H1 (cell line): Measurements from ENCODE around the gene RUFY4. TPM values are rescaled to one million over a fixed set of nuclear protein-coding genes. Genes with fewer than 3 reads are reported as not detected.

Source experiments
- CTCF ChIA-PET: fragments of 300-600 bp; sonication (Branson Sonifier 250); formaldehyde crosslinking; loops from one replicate; lab custom pipeline; 2021; ENCODE audit not compliant: partially characterized antibody; lab: Charles Lee
- POLR2A ChIA-PET: fragments of 300-600 bp; sonication (Branson Sonifier 250); formaldehyde crosslinking; loops from one replicate; lab custom pipeline; 2021; ENCODE audit warnings: inconsistent platforms; ENCODE audit not compliant: partially characterized antibody; lab: Charles Lee
- DNase-seq, 2 experiments: peaks; one replicate each; pipeline versions ENCODE4 v3.0.0 to v3.0.0-alpha.2; 2010 to 2022; ENCODE audit warnings: low spot score in 2 of 2, low read depth in 1 of 2, mixed read lengths in 1 of 2
- FAIRE-seq: peaks from 2 replicates; lab custom pipeline; 2011; peaks lifted over from hg19 to GRCh38; lab: Jason Lieb, UNC
- H2AFZ ChIP-seq: 2 replicates; pipeline ENCODE4 v1.8.1; 2012; ENCODE audit warnings: low read length, inconsistent platforms
- H2AK5ac ChIP-seq: 2 replicates; pipeline ENCODE4 v1.6.1; 2013; ENCODE audit warnings: low read depth, low read length
- H2BK120ac ChIP-seq: replicated peaks from 2 replicates; pipeline ENCODE3; 2013; ENCODE audit warnings: low read depth, low read length, inconsistent platforms
- H2BK12ac ChIP-seq: 2 replicates; pipeline ENCODE4 v1.6.1; 2013; ENCODE audit warnings: low read depth, low read length
- H2BK15ac ChIP-seq: 2 replicates; pipeline ENCODE4 v1.6.1; 2013; ENCODE audit warnings: low read length
- H2BK20ac ChIP-seq: 2 replicates; pipeline ENCODE4 v1.6.1; 2013; ENCODE audit warnings: low read length
- H2BK5ac ChIP-seq: 2 replicates; pipeline ENCODE4 v1.6.1; 2013; ENCODE audit warnings: low read depth, low read length
- H3K14ac ChIP-seq: 2 replicates; pipeline ENCODE4 v1.6.1; 2013; ENCODE audit warnings: inconsistent platforms; ENCODE audit not compliant: insufficient read length
- H3K18ac ChIP-seq: 2 replicates; pipeline ENCODE4 v1.6.1; 2013; ENCODE audit warnings: low read length; ENCODE audit errors: extremely low read depth
- H3K23ac ChIP-seq: 2 replicates; pipeline ENCODE4 v1.6.1; 2013; ENCODE audit warnings: inconsistent platforms; ENCODE audit not compliant: insufficient read length
- H3K23me2 ChIP-seq: 2 replicates; pipeline ENCODE4 v1.6.1; 2013; ENCODE audit warnings: low read depth, low read length
- H3K27ac ChIP-seq: 2 replicates; pipeline ENCODE4 v1.6.1; 2011; ENCODE audit warnings: low read depth, low read length, inconsistent platforms
- H3K27me3 ChIP-seq, 4 experiments: replicated peaks in 1 of 4; 1 replicate in 1 of 4; 2 replicates in 3 of 4; pipeline versions ENCODE4 v1.6.1 to v1.8.1; 2011 to 2013; ENCODE audit warnings: low read length in 3 of 4, mild to moderate bottlenecking in 3 of 4, inconsistent platforms in 2 of 4, mixed read lengths in 2 of 4, moderate library complexity in 1 of 4; ENCODE audit not compliant: control insufficient read depth in 3 of 4, insufficient read depth in 3 of 4; ENCODE audit errors: extremely low read depth in 1 of 4
- H3K36me3 ChIP-seq, 4 experiments: 2 replicates each; pipeline versions ENCODE4 v1.6.1 to v1.8.1; 2011 to 2013; ENCODE audit warnings: mild to moderate bottlenecking in 4 of 4, low read length in 3 of 4, moderate library complexity in 2 of 4, control low read depth in 1 of 4, inconsistent platforms in 1 of 4; ENCODE audit not compliant: insufficient read depth in 4 of 4, control insufficient read depth in 2 of 4
- H3K4ac ChIP-seq: replicated peaks from 2 replicates; pipeline ENCODE3; 2013; ENCODE audit warnings: low read length, low read depth, mixed read lengths, inconsistent platforms; ENCODE audit not compliant: insufficient read length
- H3K4me1 ChIP-seq, 4 experiments: replicated peaks in 1 of 4; 1 replicate in 1 of 4; 2 replicates in 3 of 4; pipeline versions ENCODE4 v1.6.1 to v1.8.1; 2011 to 2013; ENCODE audit warnings: low read length in 3 of 4, inconsistent platforms in 2 of 4, mixed read lengths in 1 of 4; ENCODE audit not compliant: insufficient read depth in 4 of 4, control insufficient read depth in 3 of 4
- H3K4me2 ChIP-seq, 2 experiments: 2 replicates each; pipeline versions ENCODE4 v1.6.1 to v1.8.1; 2011 to 2013; ENCODE audit warnings: low read depth in 2 of 2, low read length in 2 of 2, control low read depth in 1 of 2, inconsistent platforms in 1 of 2, mild to moderate bottlenecking in 1 of 2; ENCODE audit not compliant: insufficient read depth in 1 of 2
- H3K4me3 ChIP-seq, 4 experiments: fragments of 200-600, 300-600 bp in 1 of 4; sonication (generic), shearing (Covaris generic), sonication (Bioruptor Twin) in 1 of 4; 2 replicates each; pipeline versions ENCODE4 v1.5.1 to v1.8.1; 2011 to 2016; ENCODE audit warnings: low read length in 4 of 4, low read depth in 3 of 4, control low read depth in 2 of 4, inconsistent platforms in 2 of 4, mild to moderate bottlenecking in 2 of 4, mixed read lengths in 1 of 4, moderate library complexity in 1 of 4; ENCODE audit not compliant: insufficient read depth in 2 of 4; ENCODE audit errors: extremely low read depth in 1 of 4
- H3K56ac ChIP-seq: replicated peaks from 2 replicates; pipeline ENCODE3; 2013; ENCODE audit warnings: low read depth, mild to moderate bottlenecking, mixed read lengths, low read length, inconsistent platforms; ENCODE audit not compliant: insufficient read length
- H3K79me1 ChIP-seq: 2 replicates; pipeline ENCODE4 v1.6.1; 2013; ENCODE audit warnings: low read depth, low read length, control low read depth
- H3K79me2 ChIP-seq, 2 experiments: 2 replicates each; pipeline versions ENCODE4 v1.6.1 to v1.8.1; 2012 to 2013; ENCODE audit warnings: low read length in 2 of 2, mild to moderate bottlenecking in 2 of 2, inconsistent platforms in 1 of 2; ENCODE audit not compliant: insufficient read depth in 2 of 2, control insufficient read depth in 1 of 2
- H3K9ac ChIP-seq, 4 experiments: replicated peaks in 1 of 4; 1 replicate in 1 of 4; 2 replicates in 3 of 4; pipeline versions ENCODE4 v1.6.1 to v1.8.1; 2011 to 2013; ENCODE audit warnings: low read depth in 3 of 4, low read length in 3 of 4, control low read depth in 2 of 4, mild to moderate bottlenecking in 2 of 4, moderate library complexity in 2 of 4, inconsistent platforms in 1 of 4; ENCODE audit errors: extremely low read depth in 1 of 4
- H3K9me3 ChIP-seq, 2 experiments: 2 replicates each; pipeline versions ENCODE4 v1.6.1 to v1.8.1; 2012 to 2013; ENCODE audit warnings: mild to moderate bottlenecking in 2 of 2, moderate library complexity in 2 of 2, control low read depth in 1 of 2, inconsistent platforms in 1 of 2, low read depth in 1 of 2, low read length in 1 of 2, mixed read lengths in 1 of 2; ENCODE audit not compliant: insufficient read depth in 2 of 2
- H4K20me1 ChIP-seq, 2 experiments: replicated peaks in 1 of 2; 2 replicates each; pipeline versions ENCODE3 to v1.8.1; 2011 to 2013; ENCODE audit warnings: inconsistent platforms in 2 of 2, low read length in 2 of 2, mild to moderate bottlenecking in 1 of 2; ENCODE audit not compliant: insufficient read depth in 2 of 2, control insufficient read depth in 1 of 2
- H4K5ac ChIP-seq: 2 replicates; pipeline ENCODE4 v1.6.1; 2013; ENCODE audit warnings: low read length, low read depth, mixed read lengths, inconsistent platforms; ENCODE audit not compliant: insufficient read length
- H4K8ac ChIP-seq: 2 replicates; pipeline ENCODE4 v1.8.0; 2013; ENCODE audit warnings: mild to moderate bottlenecking, moderate library complexity, low read length, inconsistent platforms; ENCODE audit not compliant: insufficient read depth; ENCODE audit errors: extremely low read depth
- H4K91ac ChIP-seq: replicated peaks from 2 replicates; pipeline ENCODE3; 2013; ENCODE audit warnings: low read length, mixed read lengths, inconsistent platforms; ENCODE audit not compliant: insufficient read length
- NANOG ChIP-seq: IDR thresholded peaks from 2 replicates; pipeline ENCODE4 v1.6.1; 2011; ENCODE audit warnings: low read length, low read depth, mild to moderate bottlenecking, inconsistent platforms; ENCODE audit not compliant: insufficient read depth, poor library complexity, severe bottlenecking
- RAD21 ChIP-seq, 2 experiments: IDR thresholded peaks in 1 of 2; conservative IDR thresholded peaks in 1 of 2; 2 replicates each; pipeline ENCODE4 v1.6.1; 2011; ENCODE audit warnings: low read depth in 2 of 2, low read length in 2 of 2, improper control_type of control experiment in 1 of 2, inconsistent platforms in 1 of 2, mild to moderate bottlenecking in 1 of 2, moderate library complexity in 1 of 2
- SUZ12 ChIP-seq: fragments of 200-600 bp; sonication (generic); IDR thresholded peaks from 2 replicates; pipeline ENCODE4 v1.6.1; 2012; ENCODE audit warnings: mild to moderate bottlenecking, inconsistent platforms, low read length, moderate library complexity, mixed read lengths
- TEAD4 ChIP-seq: IDR thresholded peaks from 2 replicates; pipeline ENCODE4 v1.6.1; 2012; ENCODE audit warnings: low read depth, low read length, inconsistent platforms, mixed read lengths
- WGBS, 2 experiments: shearing (Covaris generic) in 1 of 2; methylation state at CpG; one replicate each; pipeline versions ENCODE4 v1.1.6 to v1.1.7; 2013 to 2015; ENCODE audit warnings: low lambda C conversion rate in 2 of 2, mixed read lengths in 2 of 2, inconsistent platforms in 1 of 2, low coverage in 1 of 2, missing lambda C conversion rate in 1 of 2; ENCODE audit not compliant: insufficient replicate concordance in 2 of 2, insufficient coverage in 1 of 2, insufficient read length in 1 of 2; ENCODE audit errors: extremely low coverage in 1 of 2, missing lambda C conversion rate in 1 of 2; 5-methylcytosine and 5-hydroxymethylcytosine counted together
- polyA plus RNA-seq, 7 experiments: library from polyadenylated mRNA; depleted of rRNA in 3 of 7; stranded (reverse) in 5 of 7; unstranded in 2 of 7; fragments of >200 nt in 5 of 7; fragments of 200-250 nt in 2 of 7; gene quantifications; 1 replicate in 5 of 7; 2 replicates in 1 of 7; 4 replicates in 1 of 7; pipeline versions ENCODE4 v1.2.1 to v1.2.3, GENCODE V29; 2011 to 2013; ENCODE audit warnings: missing spikeins in 2 of 7, mixed read lengths in 2 of 7
- total RNA-seq: library from RNA; stranded (reverse); fragmentation: NEBNext Ultra II Directional; extraction: Animal tissue kit (Norgen Biotek cat#: 25700); gene quantifications from 2 replicates; pipeline ENCODE4 v1.2.1, GENCODE V29; 2021

The RUFY4 gene
- total and polyA plus RNA-seq, 2 of the 8 experiments (the other 6 are each of a cell fraction or from before 2014, with no cell fraction given): 0.32 to 0.38 TPM

DNA sequence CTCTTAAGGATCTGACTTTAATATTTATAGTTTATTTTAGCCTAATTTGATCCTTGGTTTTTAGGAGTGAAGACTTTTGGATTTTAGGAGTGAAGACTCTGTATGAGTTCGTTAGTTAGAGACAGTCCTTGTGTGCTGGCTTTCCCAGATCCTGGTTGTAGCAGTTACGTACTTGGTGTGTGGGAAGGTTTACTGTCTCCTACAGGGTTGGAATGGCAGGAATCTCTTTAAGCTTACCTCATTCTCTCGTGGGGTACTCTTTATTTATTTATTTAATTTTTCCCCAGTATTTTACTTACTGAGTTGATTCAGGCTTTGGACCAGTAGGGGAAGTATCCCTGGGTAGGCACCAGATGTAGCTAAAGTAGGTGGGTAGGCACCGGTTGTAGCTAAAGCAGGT, 54.9 kb downstream of the RUFY4 start:
- Histone ChIP-seq H2AFZ (no peak overlapping the region), H3K9me3 (no peaks in the 10 kb centered on the region), H3K27ac (no peak overlapping the region), H3K9ac (no peak overlapping the region), H3K14ac (no peak overlapping the region), H3K4ac (no peak overlapping the region)
- POLR2A ChIA-PET: no interaction called here
- FAIRE-seq (no peak), DNase-seq (no peak)
- TF ChIP-seq NANOG (no peak), RAD21 (IDR thresholded peaks at IDR 0.05 in 1 of 2, conservative IDR thresholded peaks at IDR 0.05 in 1 of 2; ENCODE audit: low read depth in 2 of 2, low read length in 2 of 2) (no peak), SUZ12 (no peak), TEAD4 (peak; percentile 26; the same call in 1 of the 2 replicates)
- TF ChIP-seq, all 59 proteins: peak for 1
- 0 out of 7 replicates have a peak, but pooled peaks cover 0 to 2% (median 0%) of the 10 kb centered on the region in 4 experiments for H3K27me3 ChIP-seq
- H4K20me1 ChIP-seq: no peaks in the 10 kb centered on the region
- no peaks in the 10 kb centered on the region for H3K79me1 ChIP-seq
- no peak overlapping the region for H3K56ac ChIP-seq
- H3K23me2 ChIP-seq: no peaks in the 10 kb centered on the region
- no peak overlapping the region for H2BK15ac ChIP-seq
- CTCF ChIA-PET: interaction anchor here (0.6 to 2.0 kb wide), 6 partner anchors 11 to 1827 kb away, joined by 3 to 7 read pairs (median 4); no protein-coding TSS in a partner anchor
- H3K4me1 ChIP-seq: peaks cover 0 to 13% (median 6%) of the 10 kb centered on the region in 4 experiments; a peak in 2 of 7 replicates
- no peak overlapping the region for H2AK5ac ChIP-seq
- H2BK120ac ChIP-seq: no peak overlapping the region
- no peak overlapping the region for H4K8ac ChIP-seq
- H3K4me2 ChIP-seq: no peak overlapping the region
- WGBS, 2 experiments: 65% methylated on average over 4 of the region's 4 CpGs; no CpG with 5 or more reads in 1 of the 2 experiments
- no peak overlapping the region for H3K23ac ChIP-seq
- H2BK5ac ChIP-seq: no peak overlapping the region
- H4K5ac ChIP-seq: no peak overlapping the region
- H3K36me3 ChIP-seq: no peaks in the 10 kb centered on the region
- H4K91ac ChIP-seq: no peak overlapping the region
- H3K18ac ChIP-seq: no peak overlapping the region
- no peak overlapping the region for H3K4me3 ChIP-seq
- no peak overlapping the region for H2BK20ac ChIP-seq
- no peak overlapping the region for H2BK12ac ChIP-seq
- no peaks in the 10 kb centered on the region for H3K79me2 ChIP-seq
